GM21825 (cell line): ENCODE data around the gene CNTNAP3.
"Not testable (repeated sequence)": the region's sequence is repeated elsewhere in the genome, so short reads cannot be mapped to it uniquely, and the experiment has no call there.

Experiments
- ATAC-seq: cut with Tn5 transposase; IDR thresholded peaks from one replicate; pipeline ENCODE4 v1.9.1; 2021; ENCODE audit warnings: mild to moderate bottlenecking, moderate library complexity; ENCODE audit not compliant: unreplicated experiment

The CNTNAP3 gene

GRCh38 chr9:39073537-39073936, 214.4 kb downstream of the CNTNAP3 start:
- ATAC-seq = not testable (repeated sequence)

GRCh38 chr9:39067683-39068082, 220.3 kb downstream of the CNTNAP3 start:
- ATAC-seq = not testable (repeated sequence)

GRCh38 chr9:39062966-39063365, 225.0 kb downstream of the CNTNAP3 start:
- not testable (repeated sequence) for ATAC-seq

- ATAC-seq = not testable (repeated sequence)
Observed at GRCh38 chr9:39054453-39054852, 233.5 kb downstream of the CNTNAP3 start.

- not testable (repeated sequence) for ATAC-seq
Observed at GRCh38 chr9:39046833-39047232, 241.1 kb downstream of the CNTNAP3 start.

GRCh38 chr9:39042352-39042803, 245.6 kb downstream of the CNTNAP3 start:
- not testable (repeated sequence) for ATAC-seq

GRCh38 chr9:39041774-39042173, 246.2 kb downstream of the CNTNAP3 start:
- ATAC-seq = not testable (repeated sequence)

GRCh38 chr9:39039148-39039547, 248.8 kb downstream of the CNTNAP3 start:
- not testable (repeated sequence) for ATAC-seq

GRCh38 chr9:39038221-39038620, 249.7 kb downstream of the CNTNAP3 start:
- ATAC-seq = not testable (repeated sequence)

GRCh38 chr9:39033849-39034248, 254.1 kb downstream of the CNTNAP3 start:
- not testable (repeated sequence) for ATAC-seq

- ATAC-seq = not testable (repeated sequence)
Observed at GRCh38 chr9:39030204-39031019, 257.6 kb downstream of the CNTNAP3 start.

GRCh38 chr9:39028855-39029254, 259.1 kb downstream of the CNTNAP3 start:
- ATAC-seq = not testable (repeated sequence)

- ATAC-seq = not testable (repeated sequence)
Observed at GRCh38 chr9:39028168-39028567, 259.8 kb downstream of the CNTNAP3 start.

- not testable (repeated sequence) for ATAC-seq
Observed at GRCh38 chr9:39025911-39026588, 261.9 kb downstream of the CNTNAP3 start.
